IPS-18a (cell line): ENCODE measurements around the gene SUCNR1.
"Not testable (repeated sequence)": the region's sequence is repeated elsewhere in the genome, so short reads cannot be mapped to it uniquely, and the experiment has no call there.

Experiments
- H3K27ac ChIP-seq: one replicate; pipeline ENCODE4 v1.5.1; 2013; ENCODE audit warnings: low read length
- H3K27me3 ChIP-seq: one replicate; pipeline ENCODE4 v1.6.1; 2013; ENCODE audit warnings: mild to moderate bottlenecking, low read length; ENCODE audit not compliant: control insufficient read depth, insufficient read depth
- H3K36me3 ChIP-seq: one replicate; pipeline ENCODE4 v1.6.1; 2013; ENCODE audit warnings: low read depth, low read length; ENCODE audit not compliant: control insufficient read depth
- H3K4me1 ChIP-seq: one replicate; pipeline ENCODE4 v1.6.1; 2013; ENCODE audit warnings: low read depth, low read length; ENCODE audit not compliant: control insufficient read depth
- H3K4me3 ChIP-seq: one replicate; pipeline ENCODE4 v1.5.1; 2013; ENCODE audit warnings: low read length
- H3K9ac ChIP-seq: one replicate; pipeline ENCODE4 v1.6.1; 2013; ENCODE audit warnings: mild to moderate bottlenecking, low read length, moderate library complexity
- H3K9me3 ChIP-seq: one replicate; pipeline ENCODE4 v1.6.1; 2013; ENCODE audit warnings: low read depth, low read length; ENCODE audit not compliant: control insufficient read depth

The SUCNR1 gene

GRCh38 chr3:151875759-151876158 is 2.3 kb downstream of the SUCNR1 start:
- no peak overlapping the region for H3K4me3 ChIP-seq
- no peak overlapping the region for H3K27ac ChIP-seq
- H3K4me1 ChIP-seq, result no peaks in the 10 kb centered on the region

GRCh38 chr3:151877269-151877668 is 3.8 kb downstream of the SUCNR1 start:
- H3K27me3 ChIP-seq, result no peaks in the 10 kb centered on the region
- no peak overlapping the region for H3K27ac ChIP-seq

More at GRCh38 chr3:151875759-151876158, 2.3 kb downstream of the SUCNR1 start:
- Histone ChIP-seq H3K9ac (no peak overlapping the region), H3K36me3 (no peaks in the 10 kb centered on the region), H3K9me3 (no peaks in the 10 kb centered on the region), H3K27me3 (no peaks in the 10 kb centered on the region)

GRCh38 chr3:151878465-151878864 is 5.0 kb downstream of the SUCNR1 start:
- H3K36me3 ChIP-seq, result no peaks in the 10 kb centered on the region
- H3K9ac ChIP-seq, result no peak overlapping the region
- no peaks in the 10 kb centered on the region for H3K27me3 ChIP-seq
- H3K4me3 ChIP-seq, result no peak overlapping the region
- H3K4me1 ChIP-seq, result no peaks in the 10 kb centered on the region
- H3K27ac ChIP-seq, result no peak overlapping the region
- no peaks in the 10 kb centered on the region for H3K9me3 ChIP-seq

More at GRCh38 chr3:151877269-151877668, 3.8 kb downstream of the SUCNR1 start:
- no peaks in the 10 kb centered on the region for H3K36me3 ChIP-seq
- no peak overlapping the region for H3K4me3 ChIP-seq
- no peak overlapping the region for H3K9ac ChIP-seq
- no peaks in the 10 kb centered on the region for H3K9me3 ChIP-seq
- H3K4me1 ChIP-seq, result no peaks in the 10 kb centered on the region

- Histone ChIP-seq H3K27me3 (no peaks in the 10 kb centered on the region), H3K9ac (no peak overlapping the region), H3K4me3 (no peak overlapping the region), H3K9me3 (no peaks in the 10 kb centered on the region), H3K36me3 (no peaks in the 10 kb centered on the region), H3K4me1 (no peaks in the 10 kb centered on the region), H3K27ac (no peak overlapping the region)
Measured at GRCh38 chr3:151879037-151879436, 5.6 kb downstream of the SUCNR1 start.

GRCh38 chr3:151879679-151880415 is 6.4 kb downstream of the SUCNR1 start:
- no peaks in the 10 kb centered on the region for H3K9me3 ChIP-seq
- no peak overlapping the region for H3K4me3 ChIP-seq
- no peaks in the 10 kb centered on the region for H3K36me3 ChIP-seq
- no peak overlapping the region for H3K9ac ChIP-seq
- H3K4me1 ChIP-seq, result no peaks in the 10 kb centered on the region
- no peaks in the 10 kb centered on the region for H3K27me3 ChIP-seq
- H3K27ac ChIP-seq, result no peak overlapping the region

GRCh38 chr3:151880416-151880690 is 6.9 kb downstream of the SUCNR1 start:
- Histone ChIP-seq H3K9me3 (no peaks in the 10 kb centered on the region), H3K27ac (no peak overlapping the region), H3K36me3 (no peaks in the 10 kb centered on the region), H3K9ac (no peak overlapping the region), H3K27me3 (no peaks in the 10 kb centered on the region), H3K4me3 (no peak overlapping the region), H3K4me1 (no peaks in the 10 kb centered on the region)

GRCh38 chr3:151881137-151881536 is 7.7 kb downstream of the SUCNR1 start:
- H3K9me3 ChIP-seq, result no peaks in the 10 kb centered on the region
- H3K36me3 ChIP-seq, result no peaks in the 10 kb centered on the region
- H3K4me1 ChIP-seq, result no peaks in the 10 kb centered on the region
- no peak overlapping the region for H3K27ac ChIP-seq
- H3K4me3 ChIP-seq, result no peak overlapping the region
- H3K27me3 ChIP-seq, result no peaks in the 10 kb centered on the region
- H3K9ac ChIP-seq, result no peak overlapping the region

GRCh38 chr3:151885397-151885796 is 12.0 kb downstream of the SUCNR1 start:
- not testable (repeated sequence) for H3K9me3 ChIP-seq, H3K4me1 ChIP-seq, H3K36me3 ChIP-seq, H3K4me3 ChIP-seq, H3K27ac ChIP-seq, H3K9ac ChIP-seq, H3K27me3 ChIP-seq

GRCh38 chr3:151887450-151888211 is 14.2 kb downstream of the SUCNR1 start:
- not testable (repeated sequence) for H3K4me3 ChIP-seq, H3K9ac ChIP-seq

GRCh38 chr3:151890721-151891141 is 17.3 kb downstream of the SUCNR1 start:
- Histone ChIP-seq H3K27ac (no peak overlapping the region), H3K9ac (no peak overlapping the region)

More at GRCh38 chr3:151887450-151888211, 14.2 kb downstream of the SUCNR1 start:
- H3K36me3 ChIP-seq, H3K27ac ChIP-seq, H3K9me3 ChIP-seq, H3K4me1 ChIP-seq, H3K27me3 ChIP-seq: not testable (repeated sequence)

GRCh38 chr3:151891721-151892120 is 18.3 kb downstream of the SUCNR1 start:
- Histone ChIP-seq H3K27me3 (no peaks in the 10 kb centered on the region), H3K27ac (no peak overlapping the region), H3K4me1 (peaks cover 11% of the 10 kb centered on the region), H3K4me3 (no peak overlapping the region), H3K9ac (no peak overlapping the region), H3K9me3 (no peaks in the 10 kb centered on the region), H3K36me3 (no peaks in the 10 kb centered on the region)

More at GRCh38 chr3:151890721-151891141, 17.3 kb downstream of the SUCNR1 start:
- H3K27me3 ChIP-seq, result no peaks in the 10 kb centered on the region
- no peaks in the 10 kb centered on the region for H3K9me3 ChIP-seq
- H3K4me3 ChIP-seq, result no peak overlapping the region
- peaks cover 8% of the 10 kb centered on the region for H3K4me1 ChIP-seq
- H3K36me3 ChIP-seq, result no peaks in the 10 kb centered on the region

- H3K27me3 ChIP-seq, result no peaks in the 10 kb centered on the region
Measured at GRCh38 chr3:151894219-151894618, 20.8 kb downstream of the SUCNR1 start.

More at GRCh38 chr3:151894219-151894618, 20.8 kb downstream of the SUCNR1 start:
- Histone ChIP-seq H3K9ac (no peak overlapping the region), H3K27ac (no peak overlapping the region), H3K4me3 (no peak overlapping the region), H3K9me3 (no peaks in the 10 kb centered on the region), H3K4me1 (peaks cover 11% of the 10 kb centered on the region), H3K36me3 (no peaks in the 10 kb centered on the region)
